ENCODE results near the gene MPC1. TPM values are rescaled to one million over a fixed set of nuclear protein-coding genes. Genes with fewer than 3 reads are reported as not detected.
A peak's percentile ranks its signal among the peaks of the same experiment; 100 is the strongest.
"Not testable (repeated sequence)": the region's sequence is repeated elsewhere in the genome, so short reads cannot be mapped to it uniquely, and the experiment has no call there.

The MPC1 gene
- total and polyA plus RNA-seq, 7 donors, result 76.2 to 193 (median 136) TPM

DNA sequence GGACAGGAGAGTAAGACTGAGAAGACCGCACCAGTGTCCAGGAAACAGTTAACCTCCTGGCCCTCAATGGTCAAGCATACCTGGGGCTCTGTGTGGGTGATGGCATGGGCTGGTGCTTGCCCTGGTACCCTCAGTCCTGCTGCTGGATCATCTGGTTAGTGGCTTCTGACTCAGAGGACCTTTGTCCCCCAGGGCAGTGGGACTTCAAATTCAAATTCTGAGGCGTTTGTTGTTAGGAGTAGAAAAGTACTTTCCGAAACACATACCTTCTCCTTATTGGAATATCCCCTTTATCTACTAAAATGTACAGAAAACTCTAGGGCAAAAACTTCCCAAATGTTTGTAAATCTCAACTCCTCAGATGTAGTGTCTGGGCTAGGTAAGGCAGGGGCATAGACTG lies 36.3 kb downstream of the MPC1 start:
- 88 to 95% (median 90%) methylated on average over 3 of the region's 3 CpGs for WGBS, 3 donors
- intact Hi-C loops (cut with DNase I), result no loop called here
- TF ChIP-seq, protein P1, sequence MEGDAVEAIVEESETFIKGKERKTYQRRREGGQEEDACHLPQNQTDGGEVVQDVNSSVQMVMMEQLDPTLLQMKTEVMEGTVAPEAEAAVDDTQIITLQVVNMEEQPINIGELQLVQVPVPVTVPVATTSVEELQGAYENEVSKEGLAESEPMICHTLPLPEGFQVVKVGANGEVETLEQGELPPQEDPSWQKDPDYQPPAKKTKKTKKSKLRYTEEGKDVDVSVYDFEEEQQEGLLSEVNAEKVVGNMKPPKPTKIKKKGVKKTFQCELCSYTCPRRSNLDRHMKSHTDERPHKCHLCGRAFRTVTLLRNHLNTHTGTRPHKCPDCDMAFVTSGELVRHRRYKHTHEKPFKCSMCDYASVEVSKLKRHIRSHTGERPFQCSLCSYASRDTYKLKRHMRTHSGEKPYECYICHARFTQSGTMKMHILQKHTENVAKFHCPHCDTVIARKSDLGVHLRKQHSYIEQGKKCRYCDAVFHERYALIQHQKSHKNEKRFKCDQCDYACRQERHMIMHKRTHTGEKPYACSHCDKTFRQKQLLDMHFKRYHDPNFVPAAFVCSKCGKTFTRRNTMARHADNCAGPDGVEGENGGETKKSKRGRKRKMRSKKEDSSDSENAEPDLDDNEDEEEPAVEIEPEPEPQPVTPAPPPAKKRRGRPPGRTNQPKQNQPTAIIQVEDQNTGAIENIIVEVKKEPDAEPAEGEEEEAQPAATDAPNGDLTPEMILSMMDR (IDR thresholded peaks at IDR 0.05), result no peak
- ATAC-seq, result no peak
- H3K4me1 ChIP-seq, result peaks cover 3% of the 10 kb centered on the region
- no peaks in the 10 kb centered on the region for H3K36me3 ChIP-seq (ENCODE audit: insufficient read depth in 1 of 2, low read depth in 1 of 2)
- H3K9me3 ChIP-seq, result no peaks in the 10 kb centered on the region
- no peak for DNase-seq
- H3K27ac ChIP-seq, result no peak overlapping the region
- H3K4me3 ChIP-seq, result no peak overlapping the region
- no peaks in the 10 kb centered on the region for H3K27me3 ChIP-seq (ENCODE audit: insufficient read depth in 3 of 3, low read length in 2 of 3)

GRCh38 chr6:166345672-166346071 lies 37.1 kb downstream of the MPC1 start:
- WGBS, 3 donors, result 77 to 84% (median 82%) methylated on average over 9 of the region's 9 CpGs
- H3K4me3 ChIP-seq; H3K36me3 ChIP-seq (ENCODE audit: insufficient read depth in 1 of 2, low read depth in 1 of 2); H3K9me3 ChIP-seq; DNase-seq; H3K27me3 ChIP-seq (ENCODE audit: insufficient read depth in 3 of 3, low read length in 2 of 3); ATAC-seq; intact Hi-C loops (cut with DNase I); H3K27ac ChIP-seq: not testable (repeated sequence)
- peaks cover 11% of the 10 kb centered on the region for H3K4me1 ChIP-seq

GRCh38 chr6:166344921-166345320 lies 37.8 kb downstream of the MPC1 start:
- H3K4me3 ChIP-seq; ATAC-seq; H3K9me3 ChIP-seq; H3K27me3 ChIP-seq (ENCODE audit: insufficient read depth in 3 of 3, low read length in 2 of 3); DNase-seq; H3K36me3 ChIP-seq (ENCODE audit: insufficient read depth in 1 of 2, low read depth in 1 of 2); H3K27ac ChIP-seq: not testable (repeated sequence)
- intact Hi-C loops (cut with DNase I), result loop anchor here (5.0 kb wide), 1 partner anchor 37 kb away; the partner anchor contains the start of gene MPC1 (in 2 of the 2)
- H3K4me1 ChIP-seq, result peaks cover 17% of the 10 kb centered on the region
- 42 to 46% (median 43%) methylated on average over 2 of the region's 2 CpGs for WGBS, 3 donors

DNA sequence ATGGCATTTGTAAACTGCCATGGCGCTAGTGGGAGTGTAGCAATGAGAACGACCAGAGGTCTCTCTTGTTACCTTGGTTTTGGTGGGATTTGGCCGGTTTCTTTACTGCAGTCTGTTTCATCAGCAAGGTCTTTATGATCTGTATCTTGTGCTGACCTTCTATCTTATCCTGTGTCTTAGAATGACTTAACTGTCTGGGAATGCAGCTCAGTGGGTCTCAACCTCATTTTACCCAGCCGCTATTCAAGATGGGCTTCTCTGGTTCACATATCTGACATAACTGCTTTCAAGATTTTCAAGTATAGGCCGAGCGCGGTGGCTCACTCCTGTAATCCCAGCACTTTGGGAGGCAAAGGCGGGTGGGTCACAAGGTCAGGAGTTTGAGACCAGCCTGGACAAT lies 38.5 kb downstream of the MPC1 start:
- WGBS, 3 donors, result 91 to 94% (median 92%) methylated on average over 8 of the region's 8 CpGs

DNA sequence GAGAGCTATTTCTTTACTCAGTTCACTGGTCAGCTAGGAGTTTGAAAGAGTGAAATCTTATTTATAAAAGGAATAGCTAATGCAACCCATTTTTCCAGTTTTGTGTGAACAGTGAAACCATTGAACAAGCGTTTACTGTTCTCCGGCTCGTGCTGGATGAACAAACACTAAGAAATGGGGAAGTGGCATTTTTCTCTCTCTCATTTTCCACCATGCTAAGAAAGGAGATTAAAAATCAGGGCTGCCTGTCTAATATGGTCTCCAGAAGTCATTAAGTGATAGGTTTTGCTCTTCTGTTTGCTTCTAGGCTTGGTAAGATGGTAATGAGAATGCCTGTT lies 39.6 kb downstream of the MPC1 start:
- ATAC-seq (no peak), DNase-seq (no peak)
- Histone ChIP-seq H3K4me1 (peaks cover 23% of the 10 kb centered on the region), H3K36me3 (ENCODE audit: insufficient read depth in 1 of 2, low read depth in 1 of 2) (peaks cover 0 to 7% of the 10 kb centered on the region in 2 donors), H3K9me3 (no peaks in the 10 kb centered on the region), H3K27me3 (ENCODE audit: insufficient read depth in 3 of 3, low read length in 2 of 3) (no peaks in the 10 kb centered on the region), H3K4me3 (peak overlapping the region; percentile 87), H3K27ac (peak overlapping the region; percentile 93)
- 28 to 34% (median 28%) methylated on average over 3 of the region's 3 CpGs for WGBS, 3 donors
- intact Hi-C loops (cut with DNase I), result loop anchor here (5.0 kb wide), 1 partner anchor 39 kb away; the partner anchor contains the start of gene MPC1 (in 2 of the 2)
- TF ChIP-seq, protein P1 (IDR thresholded peaks at IDR 0.05), result no peak

More for the DNA sequence above, 38.5 kb downstream of the MPC1 start:
- Histone ChIP-seq H3K4me1 (peaks cover 23% of the 10 kb centered on the region), H3K4me3 (no peak overlapping the region), H3K36me3 (ENCODE audit: insufficient read depth in 1 of 2, low read depth in 1 of 2) (peaks cover 0 to 7% of the 10 kb centered on the region in 2 donors), H3K27me3 (ENCODE audit: insufficient read depth in 3 of 3, low read length in 2 of 3) (no peaks in the 10 kb centered on the region), H3K27ac (no peak overlapping the region), H3K9me3 (no peaks in the 10 kb centered on the region)
- intact Hi-C loops (cut with DNase I), result loop anchor here (5.0 kb wide), 1 partner anchor 38 kb away; the partner anchor contains the start of gene MPC1 (in 2 of the 2)
- DNase-seq (no peak), ATAC-seq (no peak)
- TF ChIP-seq, protein P1 (IDR thresholded peaks at IDR 0.05), result no peak
